ENCODE results near the gene THAP11.

DNA sequence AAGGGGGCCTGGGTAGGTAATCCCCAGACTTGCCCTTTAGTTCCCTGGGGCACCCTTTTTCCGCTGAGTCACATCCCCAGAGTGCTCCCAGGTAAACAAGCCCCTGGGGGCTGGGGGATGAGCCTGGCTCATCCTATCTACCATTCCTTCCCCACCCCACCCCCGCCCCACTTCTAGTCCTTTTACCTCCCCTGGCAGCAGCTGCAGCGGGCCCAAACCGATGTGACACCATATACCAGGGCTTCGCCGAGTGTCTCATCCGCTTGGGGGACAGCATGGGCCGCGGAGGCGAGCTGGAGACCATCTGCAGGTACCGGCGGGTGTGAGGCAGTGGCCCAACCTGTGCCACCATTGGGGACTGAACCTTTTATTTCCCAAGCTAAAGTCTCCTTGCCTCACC is 43.4 kb downstream of the THAP11 start:
- TF ChIP-seq, protein P1, sequence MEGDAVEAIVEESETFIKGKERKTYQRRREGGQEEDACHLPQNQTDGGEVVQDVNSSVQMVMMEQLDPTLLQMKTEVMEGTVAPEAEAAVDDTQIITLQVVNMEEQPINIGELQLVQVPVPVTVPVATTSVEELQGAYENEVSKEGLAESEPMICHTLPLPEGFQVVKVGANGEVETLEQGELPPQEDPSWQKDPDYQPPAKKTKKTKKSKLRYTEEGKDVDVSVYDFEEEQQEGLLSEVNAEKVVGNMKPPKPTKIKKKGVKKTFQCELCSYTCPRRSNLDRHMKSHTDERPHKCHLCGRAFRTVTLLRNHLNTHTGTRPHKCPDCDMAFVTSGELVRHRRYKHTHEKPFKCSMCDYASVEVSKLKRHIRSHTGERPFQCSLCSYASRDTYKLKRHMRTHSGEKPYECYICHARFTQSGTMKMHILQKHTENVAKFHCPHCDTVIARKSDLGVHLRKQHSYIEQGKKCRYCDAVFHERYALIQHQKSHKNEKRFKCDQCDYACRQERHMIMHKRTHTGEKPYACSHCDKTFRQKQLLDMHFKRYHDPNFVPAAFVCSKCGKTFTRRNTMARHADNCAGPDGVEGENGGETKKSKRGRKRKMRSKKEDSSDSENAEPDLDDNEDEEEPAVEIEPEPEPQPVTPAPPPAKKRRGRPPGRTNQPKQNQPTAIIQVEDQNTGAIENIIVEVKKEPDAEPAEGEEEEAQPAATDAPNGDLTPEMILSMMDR (IDR thresholded peaks at IDR 0.05; ENCODE audit: low read length): no peak
- TF ChIP-seq EZH2 (optimal IDR thresholded peaks at IDR 0.05; ENCODE audit: low read depth, low read length) (no peak), EZH2phosphoT487 (IDR thresholded peaks at IDR 0.05; ENCODE audit: low read length) (no peak)

All from MM.1S (cell line).